AG10803 (cell line): ENCODE measurements around the gene MYO5B.

Experiments
- DNase-seq: peaks from one replicate; pipeline ENCODE4 v3.0.0; 2010; ENCODE audit warnings: low read depth
- H3K4me3 ChIP-seq: 2 replicates; pipeline ENCODE4 v1.5.1; 2011; ENCODE audit warnings: mild to moderate bottlenecking, low read length, control low read depth
- CTCF ChIP-seq: conservative IDR thresholded peaks from 2 replicates; pipeline ENCODE4 v1.5.1; 2011; ENCODE audit warnings: mild to moderate bottlenecking, low read length, control low read depth, inconsistent platforms

Gene MYO5B

GRCh38 chr18:50152900-50153299 lies 42.0 kb downstream of the MYO5B start:
- no peak for DNase-seq
- TF ChIP-seq CTCF: no peak
- no peak overlapping the region for H3K4me3 ChIP-seq

- DNase-seq: no peak
- no peak overlapping the region for H3K4me3 ChIP-seq
- no peak for TF ChIP-seq CTCF
Observed at GRCh38 chr18:50151926-50152325, 43.0 kb downstream of the MYO5B start.

GRCh38 chr18:50144540-50144939 lies 50.4 kb downstream of the MYO5B start:
- no peak for DNase-seq
- no peak overlapping the region for H3K4me3 ChIP-seq
- TF ChIP-seq CTCF: no peak

- H3K4me3 ChIP-seq: no peak overlapping the region
- no peak for TF ChIP-seq CTCF
- DNase-seq: no peak
Observed at GRCh38 chr18:50143886-50144285, 51.1 kb downstream of the MYO5B start.

GRCh38 chr18:50143294-50143693 lies 51.7 kb downstream of the MYO5B start:
- no peak overlapping the region for H3K4me3 ChIP-seq
- TF ChIP-seq CTCF: no peak
- no peak for DNase-seq

- DNase-seq: no peak
- TF ChIP-seq CTCF: no peak
- no peak overlapping the region for H3K4me3 ChIP-seq
Observed at GRCh38 chr18:50142441-50143120, 52.4 kb downstream of the MYO5B start.

GRCh38 chr18:50138181-50139064 lies 56.5 kb downstream of the MYO5B start:
- TF ChIP-seq CTCF: no peak
- no peak overlapping the region for H3K4me3 ChIP-seq
- DNase-seq: peak; percentile 7
